Tibial nerve (tissue), 4 donors: ENCODE results near the gene ZNF132. TPM values are rescaled to one million over a fixed set of nuclear protein-coding genes. Genes with fewer than 3 reads are reported as not detected.
"Not testable (repeated sequence)": the region's sequence is repeated elsewhere in the genome, so short reads cannot be mapped to it uniquely, and the experiment has no call there.

Source experiments
- DNase-seq, 2 donors: peaks; one replicate each; pipeline ENCODE4 v3.0.0-alpha.2; 2019; ENCODE audit warnings: low spot score in 2 of 2
- H3K27ac ChIP-seq, 4 donors: fragments of 200-600 bp; sonication (generic) in 3 of 4; one replicate each; pipeline ENCODE4 v1.5.1; 2017 to 2019; ENCODE audit warnings: mild to moderate bottlenecking in 1 of 4
- H3K27me3 ChIP-seq, 2 donors: fragments of 200-600 bp; sonication (generic) in 1 of 2; one replicate each; pipeline versions ENCODE4 v1.5.1 to v1.6.0; 2017 to 2019
- H3K36me3 ChIP-seq, 3 donors: fragments of 200-600 bp; sonication (generic); one replicate each; pipeline ENCODE4 v1.5.1; 2018 to 2019
- H3K4me1 ChIP-seq, 4 donors: fragments of 200-600 bp; sonication (generic) in 3 of 4; one replicate each; pipeline ENCODE4 v1.5.1; 2017 to 2019
- H3K4me3 ChIP-seq, 4 donors: fragments of 200-600 bp; sonication (generic) in 3 of 4; one replicate each; pipeline ENCODE4 v1.5.1; 2017 to 2019; ENCODE audit warnings: mild to moderate bottlenecking in 1 of 4, moderate library complexity in 1 of 4
- H3K9me3 ChIP-seq, 4 donors: fragments of 200-600 bp; sonication (generic) in 3 of 4; one replicate each; pipeline ENCODE4 v1.5.1; 2017 to 2019
- CTCF ChIP-seq, 5 experiments: fragments of 200-600 bp in 3 of 5; fragments of 450-650 bp in 2 of 5; sonication (generic) in 3 of 5; IDR thresholded peaks; one replicate each; pipeline ENCODE4 v1.5.1; 2016 to 2019; ENCODE audit warnings: antibody characterized with exemption in 5 of 5, mild to moderate bottlenecking in 3 of 5, moderate library complexity in 2 of 5
- EP300 ChIP-seq, 2 donors: sonication (generic); formaldehyde crosslinking; IDR thresholded peaks; one replicate each; pipeline ENCODE4 v1.6.1; 2017; ENCODE audit warnings: antibody characterized with exemption in 2 of 2, mild to moderate bottlenecking in 1 of 2
- POLR2A ChIP-seq, 2 donors: fragments of 450-650 bp; IDR thresholded peaks; one replicate each; pipeline ENCODE4 v1.6.1; 2017; ENCODE audit warnings: antibody characterized with exemption in 2 of 2, mild to moderate bottlenecking in 2 of 2, moderate library complexity in 2 of 2
- WGBS, 2 donors: methylation state at CpG; one replicate each; pipeline ENCODE4 v1.1.5; 2018; 5-methylcytosine and 5-hydroxymethylcytosine counted together
- total RNA-seq, 4 donors: library from RNA; depleted of rRNA; stranded (reverse); fragments of >200 nt; gene quantifications; one replicate each; pipeline ENCODE4 v1.1.0, GENCODE V29; 2016

Gene ZNF132
- total RNA-seq, 4 donors from 2014 or later = 5.0 to 12.6 (median 8.2) TPM

- peaks cover 0 to 51% (median 0%) of the 10 kb centered on the region in 3 donors for H3K36me3 ChIP-seq
- H3K4me1 ChIP-seq = peaks cover 0 to 28% (median 16%) of the 10 kb centered on the region in 4 donors
- DNase-seq = no peak
- no peaks in the 10 kb centered on the region for H3K27me3 ChIP-seq
- WGBS, 2 donors = 90 to 93% methylated on average over 21 to 39 of the region's 39 CpGs
- H3K9me3 ChIP-seq = no peaks in the 10 kb centered on the region
- no peak overlapping the region for H3K4me3 ChIP-seq
- no peak for TF ChIP-seq EP300 (IDR thresholded peaks at IDR 0.05)
- no peak for TF ChIP-seq CTCF (IDR thresholded peaks at IDR 0.05)
- TF ChIP-seq POLR2A (IDR thresholded peaks at IDR 0.05) = no peak
- H3K27ac ChIP-seq = no peak overlapping the region
Observed at GRCh38 chr19:58471736-58472135, 31.8 kb upstream of the ZNF132 start.

- H3K27ac ChIP-seq, DNase-seq, H3K9me3 ChIP-seq, H3K4me3 ChIP-seq, H3K27me3 ChIP-seq: not testable (repeated sequence)
- Histone ChIP-seq H3K4me1 (peaks cover 0 to 28% (median 14%) of the 10 kb centered on the region in 4 donors), H3K36me3 (peaks cover 0 to 51% (median 0%) of the 10 kb centered on the region in 3 donors)
- 79 to 88% methylated on average over 14 to 23 of the region's 53 CpGs for WGBS, 2 donors
Observed at GRCh38 chr19:58470837-58471543, 31.0 kb upstream of the ZNF132 start.

- H3K36me3 ChIP-seq = peaks cover 0 to 50% (median 0%) of the 10 kb centered on the region in 3 donors
- WGBS, 2 donors = 89 to 94% methylated on average over 14 to 16 of the region's 17 CpGs
Observed at GRCh38 chr19:58469241-58470013, 29.5 kb upstream of the ZNF132 start.

GRCh38 chr19:58468216-58468839 lies 28.4 kb upstream of the ZNF132 start:
- Histone ChIP-seq H3K9me3 (no peaks in the 10 kb centered on the region), H3K4me1 (peaks cover 0 to 16% (median 7%) of the 10 kb centered on the region in 4 donors), H3K4me3 (peak overlapping the region in 1 of 4 donors; percentile 66), H3K36me3 (peaks cover 0 to 39% (median 0%) of the 10 kb centered on the region in 3 donors), H3K27ac (no peak overlapping the region), H3K27me3 (no peaks in the 10 kb centered on the region)
- no peak for DNase-seq
- WGBS, 2 donors = 57 to 71% methylated on average over 5 of the region's 5 CpGs
- TF ChIP-seq EP300 (IDR thresholded peaks at IDR 0.05) = no peak
- no peak for TF ChIP-seq POLR2A (IDR thresholded peaks at IDR 0.05)
- TF ChIP-seq CTCF (IDR thresholded peaks at IDR 0.05) = no peak

More at GRCh38 chr19:58469241-58470013, 29.5 kb upstream of the ZNF132 start:
- no peak for DNase-seq
- no peak overlapping the region for H3K4me3 ChIP-seq
- peaks cover 0 to 17% (median 7%) of the 10 kb centered on the region in 4 donors for H3K4me1 ChIP-seq
- TF ChIP-seq CTCF (IDR thresholded peaks at IDR 0.05) = no peak
- TF ChIP-seq EP300 (IDR thresholded peaks at IDR 0.05) = no peak
- TF ChIP-seq POLR2A (IDR thresholded peaks at IDR 0.05) = no peak
- H3K9me3 ChIP-seq = no peaks in the 10 kb centered on the region
- no peak overlapping the region for H3K27ac ChIP-seq
- no peaks in the 10 kb centered on the region for H3K27me3 ChIP-seq

GRCh38 chr19:58466760-58467589 lies 27.0 kb upstream of the ZNF132 start, which contains the start of gene ZNF324:
Gene ZNF324, plus strand, starts transcription at chr19:58467080. Its CDS starts 2,106 bp downstream, at chr19:58469186.
- H3K9me3 ChIP-seq = no peaks in the 10 kb centered on the region
- peak; percentile 74 to 94 for TF ChIP-seq EP300 (IDR thresholded peaks at IDR 0.05)
- TF ChIP-seq CTCF (IDR thresholded peaks at IDR 0.05) = peak in 1 of 5 experiments; percentile 28
- peak in 1 of 2 donors; percentile 47 for TF ChIP-seq POLR2A (IDR thresholded peaks at IDR 0.05)
- WGBS, 2 donors = 0 to 1% methylated on average over 28 to 41 of the region's 92 CpGs
- peak within 1 kb of the TSS in 3 of 4 donors; percentile 81 to 84 (median 82) for H3K27ac ChIP-seq
- H3K27me3 ChIP-seq = no peaks in the 10 kb centered on the region
- H3K36me3 ChIP-seq = peaks cover 0 to 26% (median 0%) of the 10 kb centered on the region in 3 donors
- peaks cover 0 to 16% (median 7%) of the 10 kb centered on the region in 4 donors for H3K4me1 ChIP-seq
- peak within 1 kb of the TSS; percentile 66 to 100 (median 98) for H3K4me3 ChIP-seq
- DNase-seq = peak; percentile 98
